Breast epithelium (tissue), 3 donors: ENCODE results near the gene PTGFR.

Source experiments
- POLR2A ChIP-seq: fragments of 450-650 bp; IDR thresholded peaks from one replicate; pipeline ENCODE4 v1.6.1; 2016; ENCODE audit warnings: antibody characterized with exemption, mild to moderate bottlenecking, moderate library complexity
- POLR2AphosphoS5 ChIP-seq, 3 donors: sonication (generic); formaldehyde crosslinking; IDR thresholded peaks; one replicate each; pipeline ENCODE4 v1.6.1; 2017; ENCODE audit warnings: antibody characterized with exemption in 3 of 3
- TF ChIP-seq, protein P1 (sequence below), 3 donors: fragments of 450-650 bp; IDR thresholded peaks; one replicate each; pipeline ENCODE4 v1.5.1; 2016 to 2017; ENCODE audit warnings: antibody characterized with exemption in 3 of 3, mild to moderate bottlenecking in 3 of 3, moderate library complexity in 3 of 3

DNA sequence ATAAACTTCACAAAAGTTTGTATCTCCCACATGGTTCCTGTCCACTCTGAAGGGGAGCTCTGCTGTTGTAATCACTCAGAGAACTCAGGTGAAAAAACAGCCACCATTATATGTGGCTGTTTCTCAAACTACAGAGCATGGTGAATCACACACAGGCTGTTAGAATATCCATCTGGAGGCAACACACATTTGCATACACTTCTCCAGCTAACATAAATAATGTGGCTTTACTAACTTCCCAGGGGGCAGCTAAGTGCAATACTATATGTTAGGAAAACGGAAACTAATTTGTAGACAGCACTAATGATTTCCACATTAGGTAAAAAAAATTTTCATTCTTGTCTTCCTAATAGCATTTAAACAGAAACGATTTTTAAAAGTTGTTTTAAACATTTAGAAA is 49.3 kb downstream of the PTGFR start:
- TF ChIP-seq, protein P1, sequence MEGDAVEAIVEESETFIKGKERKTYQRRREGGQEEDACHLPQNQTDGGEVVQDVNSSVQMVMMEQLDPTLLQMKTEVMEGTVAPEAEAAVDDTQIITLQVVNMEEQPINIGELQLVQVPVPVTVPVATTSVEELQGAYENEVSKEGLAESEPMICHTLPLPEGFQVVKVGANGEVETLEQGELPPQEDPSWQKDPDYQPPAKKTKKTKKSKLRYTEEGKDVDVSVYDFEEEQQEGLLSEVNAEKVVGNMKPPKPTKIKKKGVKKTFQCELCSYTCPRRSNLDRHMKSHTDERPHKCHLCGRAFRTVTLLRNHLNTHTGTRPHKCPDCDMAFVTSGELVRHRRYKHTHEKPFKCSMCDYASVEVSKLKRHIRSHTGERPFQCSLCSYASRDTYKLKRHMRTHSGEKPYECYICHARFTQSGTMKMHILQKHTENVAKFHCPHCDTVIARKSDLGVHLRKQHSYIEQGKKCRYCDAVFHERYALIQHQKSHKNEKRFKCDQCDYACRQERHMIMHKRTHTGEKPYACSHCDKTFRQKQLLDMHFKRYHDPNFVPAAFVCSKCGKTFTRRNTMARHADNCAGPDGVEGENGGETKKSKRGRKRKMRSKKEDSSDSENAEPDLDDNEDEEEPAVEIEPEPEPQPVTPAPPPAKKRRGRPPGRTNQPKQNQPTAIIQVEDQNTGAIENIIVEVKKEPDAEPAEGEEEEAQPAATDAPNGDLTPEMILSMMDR (IDR thresholded peaks at IDR 0.05) = no peak
- TF ChIP-seq POLR2AphosphoS5 (IDR thresholded peaks at IDR 0.05) (no peak), POLR2A (no peak)
